GM12801 (cell line): ENCODE results near the gene TMED8.

Experiments
- CTCF ChIP-seq: IDR thresholded peaks from one replicate; pipeline ENCODE4 v1.5.1; 2011; ENCODE audit warnings: control low read depth; ENCODE audit not compliant: insufficient read length; ENCODE audit errors: extremely low read depth

TMED8 gene

GRCh38 chr14:77407158-77407557 is 30.3 kb upstream of the TMED8 start:
- TF ChIP-seq CTCF, result no peak

- TF ChIP-seq CTCF, result no peak
These were observed 29.8 kb upstream of the TMED8 start for GRCh38 chr14:77406718-77407117.

- TF ChIP-seq CTCF, result no peak
These were observed 29.2 kb upstream of the TMED8 start for GRCh38 chr14:77406086-77406485.

GRCh38 chr14:77403768-77404167 is 26.9 kb upstream of the TMED8 start:
- TF ChIP-seq CTCF, result no peak

- TF ChIP-seq CTCF, result no peak
These were observed 23.3 kb upstream of the TMED8 start for GRCh38 chr14:77400216-77400615.

- no peak for TF ChIP-seq CTCF
These were observed 13.3 kb upstream of the TMED8 start for GRCh38 chr14:77390188-77390587.

- no peak for TF ChIP-seq CTCF
These were observed 1.8 kb upstream of the TMED8 start for GRCh38 chr14:77378701-77379100.

- no peak for TF ChIP-seq CTCF
These were observed 579 bp upstream of the TMED8 start for GRCh38 chr14:77377502-77377844.
